WTC11 (cell line): Measurements from ENCODE around the gene MSS51.

Experiments
- ATF3 ChIP-seq: sonication (generic); formaldehyde crosslinking; conservative IDR thresholded peaks from 2 replicates; pipeline ENCODE4 v1.8.1; 2022; ENCODE audit warnings: mild to moderate bottlenecking, missing genetic modification reagents
- CREB1 ChIP-seq: sonication (generic); formaldehyde crosslinking; IDR thresholded peaks from 2 replicates; pipeline ENCODE4 v1.8.0; 2023; ENCODE audit warnings: mild to moderate bottlenecking, missing genetic modification reagents
- CTCF ChIP-seq: fragments of 200-600 bp; IDR thresholded peaks from 2 replicates; pipeline ENCODE4 v1.8.0; 2022; ENCODE audit warnings: antibody characterized with exemption
- ELF4 ChIP-seq: sonication (generic); formaldehyde crosslinking; IDR thresholded peaks from 2 replicates; pipeline ENCODE4 v1.8.1; 2022; ENCODE audit warnings: low read depth, mild to moderate bottlenecking, moderate library complexity, missing genetic modification reagents
- ESRRA ChIP-seq: sonication (generic); formaldehyde crosslinking; IDR thresholded peaks from 2 replicates; pipeline ENCODE4 v1.8.1; 2022; ENCODE audit warnings: mild to moderate bottlenecking, missing genetic modification reagents, borderline replicate concordance
- IRF2 ChIP-seq: sonication (generic); formaldehyde crosslinking; IDR thresholded peaks from 2 replicates; pipeline ENCODE4 v1.8.0; 2022; ENCODE audit warnings: low read depth, missing genetic modification reagents, borderline replicate concordance
- MAX ChIP-seq: sonication (generic); formaldehyde crosslinking; IDR thresholded peaks from 2 replicates; pipeline ENCODE4 v1.8.0; 2022; ENCODE audit warnings: mild to moderate bottlenecking, missing genetic modification reagents
- PRDM15 ChIP-seq: sonication (generic); formaldehyde crosslinking; IDR thresholded peaks from 2 replicates; pipeline ENCODE4 v1.8.0; 2022; ENCODE audit warnings: missing genetic modification reagents
- ZNF512 ChIP-seq: sonication (generic); formaldehyde crosslinking; IDR thresholded peaks from 2 replicates; pipeline ENCODE4 v1.8.1; 2022; ENCODE audit warnings: missing genetic modification reagents, borderline replicate concordance

- no peak for TF ChIP-seq CTCF
- no peak for TF ChIP-seq CREB1 (CRISPR knock-in tag)
- no peak for TF ChIP-seq ESRRA (CRISPR knock-in tag)
- no peak for TF ChIP-seq ATF3 (CRISPR knock-in tag)
- no peak for TF ChIP-seq PRDM15 (CRISPR knock-in tag)
- no peak for TF ChIP-seq IRF2
- no peak for TF ChIP-seq ZNF512
- no peak for TF ChIP-seq MAX (CRISPR knock-in tag)
- no peak for TF ChIP-seq ELF4 (CRISPR knock-in tag)
Measured at GRCh38 chr10:73471226-73471625, 37.9 kb upstream of the MSS51 start.
